MCF 10A (cell line): Measurements from ENCODE around the gene CCDC74A. TPM values are rescaled to one million over a fixed set of nuclear protein-coding genes. Genes with fewer than 3 reads are reported as not detected.

ENCODE experiments used
- BruUV-seq: library from RNA; stranded (reverse); fragments of 400-500 nt; replicated peaks from 2 replicates; lab custom pipeline; 2021; lab: Mats Ljungman, UMichigan
- CTCF ChIA-PET: fragments of 300-600 bp; sonication (Branson Sonifier 250); formaldehyde crosslinking; extraction: SDS; loops from one replicate; lab custom pipeline; 2021; ENCODE audit warnings: antibody characterized with exemption, inconsistent platforms; lab: Yijun Ruan, JAX
- POLR2A ChIA-PET: fragments of 300-600, 350-650 bp; sonication (Branson Sonifier 250); formaldehyde crosslinking; extraction: SDS; loops from one replicate; lab custom pipeline; 2020; ENCODE audit warnings: antibody characterized with exemption, inconsistent platforms; lab: Yijun Ruan, JAX
- DNase-seq: peaks from one replicate; pipeline ENCODE4 v3.0.0-alpha.2; 2018; ENCODE audit not compliant: unreplicated experiment
- H3K27ac Mint-ChIP-seq: one replicate; pipeline ENCODE4 v1.8.0; 2022; ENCODE audit warnings: mild to moderate bottlenecking, low read depth, mixed read lengths; ENCODE audit not compliant: unreplicated experiment
- H3K27me3 Mint-ChIP-seq: one replicate; pipeline ENCODE4 v1.8.0; 2022; ENCODE audit warnings: mixed read lengths; ENCODE audit not compliant: insufficient read depth, unreplicated experiment
- H3K36me3 Mint-ChIP-seq: one replicate; pipeline ENCODE4 v1.8.0; 2022; ENCODE audit warnings: mild to moderate bottlenecking, moderate library complexity, mixed read lengths; ENCODE audit not compliant: insufficient read depth, unreplicated experiment
- H3K4me1 Mint-ChIP-seq: one replicate; pipeline ENCODE4 v1.8.0; 2022; ENCODE audit warnings: mixed read lengths; ENCODE audit not compliant: insufficient read depth, unreplicated experiment
- H3K4me3 Mint-ChIP-seq: one replicate; pipeline ENCODE4 v1.8.0; 2022; ENCODE audit warnings: mild to moderate bottlenecking, moderate library complexity, mixed read lengths; ENCODE audit not compliant: unreplicated experiment
- H3K9me3 Mint-ChIP-seq: one replicate; pipeline ENCODE4 v1.8.0; 2022; ENCODE audit warnings: mixed read lengths; ENCODE audit not compliant: unreplicated experiment
- CTCF ChIP-seq: fragments of 200-600 bp; IDR thresholded peaks from one replicate; pipeline ENCODE4 v1.8.0; 2022; ENCODE audit warnings: antibody characterized with exemption, mild to moderate bottlenecking; ENCODE audit not compliant: unreplicated experiment
- intact Hi-C: fragments of 100-400 bp; cut with micrococcal nuclease; formaldehyde crosslinking; loops from 2 replicates; pipeline ENCODE4 v1.14.1; 2022
- total RNA-seq: library from RNA; stranded (reverse); gene quantifications from 2 replicates; pipeline ENCODE4 v1.2.3, GENCODE V29; 2022

CCDC74A gene
- total RNA-seq, 1 experiment from 2014 or later: 1.1 TPM

- BruUV-seq: no TSS peak
- no peak for TF ChIP-seq CTCF
- Mint-ChIP-seq H3K4me1 (no peaks in the 10 kb centered on the region), H3K27me3 (peaks cover 100% of the 10 kb centered on the region), H3K27ac (no peak overlapping the region), H3K4me3 (no peak overlapping the region), H3K9me3 (no peaks in the 10 kb centered on the region), H3K36me3 (no peaks in the 10 kb centered on the region)
- intact Hi-C loops: no loop called here
- ChIA-PET POLR2A (interaction anchor here (0.7 kb wide), 1 partner anchor 22 kb away, joined by 3 read pairs; no protein-coding TSS in a partner anchor), CTCF (interaction anchor here (0.8 kb wide), 1 partner anchor 399 kb away, joined by 3 read pairs; no protein-coding TSS in a partner anchor)
- DNase-seq: no peak
These were observed 25.2 kb downstream of the CCDC74A start for GRCh38 chr2:131552871-131553270.

GRCh38 chr2:131556998-131557397 is 29.3 kb downstream of the CCDC74A start:
- Mint-ChIP-seq H3K9me3 (no peaks in the 10 kb centered on the region), H3K4me3 (no peak overlapping the region), H3K36me3 (no peaks in the 10 kb centered on the region), H3K27ac (no peak overlapping the region), H3K27me3 (peaks cover 89% of the 10 kb centered on the region), H3K4me1 (no peaks in the 10 kb centered on the region)
- BruUV-seq: no TSS peak
- no peak for DNase-seq
- CTCF ChIA-PET: no interaction called here
- intact Hi-C loops: no loop called here
- POLR2A ChIA-PET: no interaction called here
- no peak for TF ChIP-seq CTCF

GRCh38 chr2:131557558-131558321 is 30.1 kb downstream of the CCDC74A start:
- Mint-ChIP-seq H3K4me1 (no peaks in the 10 kb centered on the region), H3K27me3 (peaks cover 81% of the 10 kb centered on the region), H3K9me3 (no peaks in the 10 kb centered on the region), H3K27ac (no peak overlapping the region), H3K4me3 (no peak overlapping the region), H3K36me3 (no peaks in the 10 kb centered on the region)
- intact Hi-C loops: no loop called here
- no peak for TF ChIP-seq CTCF
- ChIA-PET POLR2A (no interaction called here), CTCF (interaction anchor here (0.6 kb wide), 1 partner anchor 128 kb away, joined by 3 read pairs; no protein-coding TSS in a partner anchor)
- no peak for DNase-seq
- BruUV-seq: no TSS peak

- no peaks in the 10 kb centered on the region for H3K9me3 Mint-ChIP-seq
- no TSS peak for BruUV-seq
- H3K4me3 Mint-ChIP-seq: no peak overlapping the region
- ChIA-PET CTCF (no interaction called here), POLR2A (no interaction called here)
- no peaks in the 10 kb centered on the region for H3K36me3 Mint-ChIP-seq
- no peak overlapping the region for H3K27ac Mint-ChIP-seq
- no peak for DNase-seq
- H3K27me3 Mint-ChIP-seq: peaks cover 55% of the 10 kb centered on the region
- H3K4me1 Mint-ChIP-seq: no peaks in the 10 kb centered on the region
- no peak for TF ChIP-seq CTCF
- intact Hi-C loops: no loop called here
These were observed 38.7 kb downstream of the CCDC74A start for GRCh38 chr2:131566371-131566770.
